RKO (cell line): ENCODE results near the gene RPRD2.

Source experiments
- DNase-seq: peaks from one replicate; pipeline ENCODE4 v3.0.0-alpha.2; 2016; ENCODE audit warnings: low spot score

RPRD2 gene

DNA sequence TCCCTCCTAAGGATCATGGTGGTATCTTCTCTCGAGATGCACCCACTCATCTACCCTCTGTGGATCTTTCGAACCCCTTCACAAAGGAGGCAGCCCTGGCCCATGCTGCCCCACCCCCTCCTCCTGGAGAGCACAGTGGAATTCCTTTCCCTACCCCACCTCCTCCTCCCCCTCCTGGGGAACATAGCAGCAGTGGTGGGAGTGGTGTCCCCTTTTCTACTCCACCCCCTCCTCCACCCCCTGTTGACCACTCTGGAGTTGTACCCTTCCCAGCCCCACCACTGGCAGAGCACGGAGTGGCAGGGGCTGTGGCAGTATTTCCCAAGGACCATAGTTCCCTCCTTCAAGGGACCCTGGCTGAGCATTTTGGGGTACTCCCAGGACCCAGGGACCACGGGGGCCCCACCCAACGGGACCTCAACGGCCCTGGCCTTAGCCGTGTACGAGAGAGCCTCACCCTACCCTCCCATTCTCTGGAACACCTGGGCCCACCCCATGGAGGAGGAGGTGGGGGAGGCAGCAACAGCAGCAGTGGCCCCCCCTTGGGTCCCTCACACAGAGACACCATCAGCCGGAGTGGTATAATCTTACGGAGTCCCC, 108.8 kb downstream of the RPRD2 start:
- no peak for DNase-seq

DNA sequence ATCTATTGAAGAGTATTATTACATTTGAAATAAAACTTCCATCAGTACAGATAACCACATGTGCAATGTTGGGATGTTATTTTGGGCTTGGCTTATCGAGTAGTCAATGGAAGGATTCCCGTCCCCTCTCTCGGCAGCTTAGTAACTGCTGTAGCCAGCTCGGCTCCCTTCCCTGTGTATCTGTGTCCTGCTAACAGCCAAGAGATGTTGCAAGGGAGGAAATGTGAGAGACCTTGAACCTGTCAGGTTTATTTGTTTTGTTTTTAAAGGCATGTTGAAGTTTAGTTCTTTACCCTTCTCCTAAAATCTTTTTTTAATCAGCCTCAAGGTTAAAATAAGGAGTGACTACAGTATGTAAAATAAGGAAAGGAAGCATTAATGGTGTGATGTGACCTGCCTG, 109.7 kb downstream of the RPRD2 start:
- DNase-seq = no peak

DNA sequence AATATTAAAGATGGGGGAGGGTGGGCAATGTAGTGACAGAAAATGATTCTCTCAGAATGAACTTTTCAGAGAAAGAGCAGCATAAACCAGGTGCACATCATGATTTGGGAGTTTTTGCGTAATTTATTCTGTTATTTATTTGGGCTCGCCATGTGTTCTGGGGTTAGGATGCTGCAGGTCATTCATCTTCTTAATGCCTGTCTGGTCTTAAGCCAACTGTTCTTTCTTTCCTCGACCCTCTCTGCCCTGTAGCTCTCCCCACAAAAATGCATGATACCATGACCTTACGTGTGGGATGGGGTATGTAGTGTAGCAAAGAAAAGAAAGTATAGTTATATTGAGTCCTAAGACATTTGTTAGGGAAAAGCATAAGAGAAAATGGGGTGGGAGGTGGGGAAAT, 110.9 kb downstream of the RPRD2 start:
- no peak for DNase-seq

DNA sequence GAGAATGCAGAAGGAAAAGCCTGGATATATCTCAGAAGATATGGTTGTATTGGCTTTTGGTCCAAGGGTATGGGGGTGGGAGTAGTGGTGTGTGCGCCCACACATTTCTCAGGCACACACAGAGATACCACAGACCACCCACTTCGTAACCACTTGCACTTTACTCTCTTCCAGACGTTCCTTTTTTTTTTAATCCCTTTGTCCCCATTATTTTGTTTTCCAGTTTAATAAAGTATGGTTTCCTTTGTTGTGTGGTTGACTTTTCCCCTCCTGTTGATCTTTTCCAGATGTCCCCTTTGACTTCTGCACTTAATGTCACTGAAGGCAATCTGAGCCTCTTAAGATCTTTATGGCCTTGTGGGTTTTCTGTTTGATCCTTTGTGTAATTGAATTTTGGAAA, 112.8 kb downstream of the RPRD2 start:
- no peak for DNase-seq

DNA sequence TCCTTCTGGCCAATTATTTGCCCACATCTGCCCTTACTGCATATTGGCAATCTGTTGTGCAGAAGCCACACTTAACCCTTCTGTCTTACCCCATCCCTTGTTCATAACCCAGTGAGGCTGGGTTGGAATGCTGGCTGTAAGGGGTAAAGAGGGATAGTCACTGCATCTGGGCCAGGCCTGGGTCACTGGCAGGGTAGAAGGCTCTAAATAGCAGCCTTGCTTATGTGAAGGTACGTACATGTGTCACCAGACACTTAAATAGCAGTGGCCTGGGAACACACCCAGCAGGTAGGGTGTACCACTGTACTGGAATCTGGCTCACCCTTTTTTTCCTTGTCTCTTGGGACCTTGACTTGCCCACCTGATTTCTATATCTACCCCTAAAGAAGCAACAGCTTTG, 113.4 kb downstream of the RPRD2 start:
- no peak for DNase-seq

DNA sequence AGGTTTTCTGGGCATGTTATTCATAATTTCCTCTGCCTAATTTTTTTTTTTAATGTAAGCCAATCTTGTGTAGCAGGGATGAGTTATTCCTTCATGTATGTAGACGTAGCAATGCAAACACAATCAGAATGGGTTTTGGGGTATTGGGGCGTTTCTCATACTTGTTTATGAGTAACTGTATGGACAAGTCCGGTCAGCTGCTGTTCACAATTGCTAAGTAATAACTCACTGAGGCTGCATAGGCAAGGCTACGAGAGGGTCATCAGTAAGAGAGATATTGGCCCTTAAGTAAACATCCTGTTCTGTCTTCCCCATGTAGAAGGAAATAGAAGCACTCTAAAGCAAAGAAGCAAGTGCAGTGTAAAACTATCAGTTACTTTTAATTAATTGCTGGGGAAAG, 113.8 kb downstream of the RPRD2 start:
- peak; percentile 74 for DNase-seq

DNA sequence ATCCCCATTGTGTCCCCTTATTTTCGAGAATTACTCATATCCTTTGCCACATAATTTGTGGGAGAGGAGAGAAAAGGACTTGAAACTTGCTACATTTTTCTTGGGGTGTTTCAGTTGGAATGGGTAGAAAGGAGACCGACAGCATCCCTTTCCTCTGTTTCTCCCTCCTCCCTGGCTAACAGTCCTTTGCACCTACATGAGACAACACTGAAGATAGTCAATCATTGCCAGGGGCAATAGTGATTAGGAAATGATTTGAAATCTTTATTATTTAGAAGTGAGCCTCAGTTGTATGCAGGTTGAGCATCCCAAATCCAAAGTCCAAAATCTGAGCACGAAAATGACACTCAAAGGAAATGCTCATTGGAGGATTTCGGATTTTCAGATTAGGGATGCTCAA, 115.4 kb downstream of the RPRD2 start:
- DNase-seq = no peak

DNA sequence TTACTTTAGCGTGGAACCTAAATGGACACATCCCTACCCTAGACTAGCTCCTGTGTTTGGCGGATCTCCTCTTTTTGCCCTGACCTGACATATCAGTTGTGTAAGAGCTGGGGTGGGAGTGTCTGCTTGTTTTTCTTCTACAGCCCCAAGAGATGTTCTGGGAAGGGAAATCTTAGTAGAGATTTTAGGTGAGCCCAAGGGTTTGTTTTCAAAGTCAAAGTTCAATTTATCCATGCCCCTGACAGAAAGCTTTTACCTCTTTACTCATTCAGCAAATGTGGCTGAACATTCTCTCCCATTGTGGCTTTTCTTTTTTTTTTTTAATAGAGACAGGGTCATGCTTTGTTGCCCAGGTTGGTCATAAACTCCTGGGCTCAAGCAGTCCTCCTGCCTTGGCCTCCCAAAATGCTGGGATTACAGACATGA, 116.0 kb downstream of the RPRD2 start:
- no peak for DNase-seq

DNA sequence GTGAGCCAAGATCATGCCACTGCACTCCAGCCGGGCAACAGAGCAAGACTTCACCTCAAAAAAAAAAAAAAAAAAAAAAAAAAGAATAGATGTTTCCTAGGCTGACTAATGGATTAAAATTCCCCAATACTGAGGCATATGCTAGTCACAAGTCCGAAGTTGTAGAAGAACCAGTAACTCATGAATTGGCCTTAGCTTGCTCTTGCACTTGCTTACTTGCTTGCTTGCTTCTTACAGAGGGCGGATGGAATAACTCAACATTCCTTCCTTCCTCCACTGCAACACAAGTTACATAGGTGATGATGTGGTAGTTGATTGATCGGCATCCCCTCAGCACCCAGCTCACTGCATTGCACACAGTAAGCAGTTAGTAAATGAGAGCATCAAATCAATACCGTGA, 120.5 kb downstream of the RPRD2 start:
- peak; percentile 87 for DNase-seq

DNA sequence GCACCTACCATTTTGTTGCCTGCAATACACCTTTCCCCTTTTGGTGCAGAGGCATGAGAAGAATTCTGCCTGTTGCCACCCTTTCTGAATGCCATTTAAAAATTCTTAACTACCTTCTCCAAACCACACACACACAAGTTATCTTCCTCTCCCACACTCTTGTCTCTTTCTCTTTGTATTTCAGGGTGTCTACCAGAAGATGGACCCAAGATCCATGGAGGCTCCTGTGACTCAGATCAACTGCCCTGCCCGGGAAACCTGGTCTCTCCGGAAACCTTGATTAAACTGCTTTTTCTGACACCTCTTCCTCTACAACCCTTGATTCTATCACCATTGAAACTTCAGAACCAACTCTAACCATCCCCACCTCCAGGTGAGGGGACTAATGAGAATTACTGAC, 120.9 kb downstream of the RPRD2 start:
- DNase-seq = peak; percentile 35

DNA sequence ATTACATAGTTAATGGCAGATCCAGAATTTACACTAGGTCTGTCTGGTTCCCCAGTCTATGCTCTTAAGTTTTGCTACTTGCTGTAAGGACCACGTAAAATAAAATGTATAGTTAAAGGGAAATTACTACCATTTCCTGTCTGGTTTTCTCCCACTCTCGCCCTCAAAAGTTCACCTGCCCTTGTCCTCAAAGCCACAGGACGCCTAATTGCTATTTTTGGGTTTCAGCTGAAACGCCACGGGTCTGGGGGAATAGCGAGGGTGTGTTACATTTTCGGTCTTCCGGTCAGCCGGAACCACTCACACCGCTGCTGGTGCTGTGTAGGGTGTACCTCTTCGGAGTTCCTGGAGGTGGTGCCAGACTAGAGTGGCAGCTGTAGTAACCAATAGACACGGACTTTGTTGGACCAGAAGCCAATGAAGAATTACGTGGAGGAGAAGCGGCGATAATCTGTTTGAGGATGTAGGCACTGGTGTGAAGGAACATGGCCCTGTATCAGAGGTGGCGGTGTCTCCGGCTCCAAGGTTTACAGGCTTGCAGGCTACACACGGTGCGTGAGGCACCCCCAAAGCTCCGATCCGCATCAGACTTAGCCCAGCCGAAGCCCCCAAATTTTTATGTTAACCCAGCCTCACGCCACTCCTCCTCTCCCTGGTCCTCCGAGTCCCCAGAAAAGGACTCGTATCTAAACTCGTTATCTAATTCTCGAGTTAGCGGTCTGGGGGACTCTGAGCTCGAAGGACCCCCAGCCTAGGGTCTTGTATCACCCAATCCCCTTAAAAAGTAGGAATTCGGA, 123.2 kb downstream of the RPRD2 start, which contains the start of gene TARS2:
Gene TARS2 (plus strand): TSS at position 454 of the 797 bp plus-strand sequence. CDS start 32 bp downstream, at position 486.
- peak; percentile 99 for DNase-seq

DNA sequence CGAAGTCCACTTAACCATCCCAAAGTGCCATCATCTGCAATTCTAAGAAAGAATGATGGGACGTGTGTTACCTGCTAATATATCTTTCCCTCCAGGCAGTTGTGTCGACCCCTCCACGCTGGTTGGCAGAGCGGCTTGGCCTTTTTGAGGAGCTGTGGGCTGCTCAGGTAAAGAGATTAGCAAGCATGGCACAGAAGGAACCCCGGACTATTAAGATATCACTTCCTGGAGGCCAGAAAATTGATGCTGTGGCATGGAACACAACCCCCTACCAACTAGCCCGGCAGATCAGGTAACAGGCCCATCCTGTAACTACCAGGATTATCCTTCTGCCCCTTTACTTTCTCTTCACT, 123.8 kb downstream of the RPRD2 start:
- DNase-seq = peak; percentile 35

DNA sequence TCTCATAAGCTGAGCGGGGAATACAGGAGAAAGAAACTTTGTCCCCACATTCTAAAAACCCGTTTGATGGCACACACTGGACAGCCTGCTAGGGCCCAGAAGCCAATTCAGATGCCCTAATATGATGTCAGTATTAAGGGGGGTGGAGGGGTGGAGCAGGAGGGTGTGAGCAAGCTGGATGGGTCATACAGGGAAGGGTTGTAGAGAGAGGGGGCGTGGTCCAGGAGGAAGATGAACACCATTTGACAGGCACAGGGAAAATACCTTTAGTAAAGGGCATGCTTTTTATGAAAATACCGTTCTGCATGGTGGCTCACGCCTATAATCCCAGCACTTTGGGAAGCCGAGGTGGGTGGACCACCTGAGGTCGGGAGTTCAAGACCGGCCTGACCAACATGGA, 129.2 kb downstream of the RPRD2 start:
- DNase-seq = peak; percentile 42

DNA sequence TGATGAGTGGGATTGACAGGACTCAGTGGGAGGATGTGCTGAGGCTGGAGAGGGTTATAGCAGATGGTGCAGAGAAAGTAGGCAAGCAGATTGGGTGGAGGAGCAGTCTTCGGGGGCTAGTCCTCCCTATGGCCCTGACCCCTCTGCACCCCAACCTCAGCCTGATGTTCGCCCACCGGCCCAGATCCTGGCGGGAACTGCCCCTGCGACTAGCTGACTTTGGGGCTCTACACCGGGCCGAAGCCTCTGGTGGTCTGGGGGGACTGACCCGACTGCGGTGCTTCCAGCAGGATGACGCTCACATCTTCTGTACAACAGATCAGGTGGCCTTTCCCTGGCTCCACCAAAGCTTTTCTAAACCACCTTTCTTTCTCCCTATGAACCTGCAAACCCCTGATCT, 134.4 kb downstream of the RPRD2 start:
- no peak for DNase-seq

DNA sequence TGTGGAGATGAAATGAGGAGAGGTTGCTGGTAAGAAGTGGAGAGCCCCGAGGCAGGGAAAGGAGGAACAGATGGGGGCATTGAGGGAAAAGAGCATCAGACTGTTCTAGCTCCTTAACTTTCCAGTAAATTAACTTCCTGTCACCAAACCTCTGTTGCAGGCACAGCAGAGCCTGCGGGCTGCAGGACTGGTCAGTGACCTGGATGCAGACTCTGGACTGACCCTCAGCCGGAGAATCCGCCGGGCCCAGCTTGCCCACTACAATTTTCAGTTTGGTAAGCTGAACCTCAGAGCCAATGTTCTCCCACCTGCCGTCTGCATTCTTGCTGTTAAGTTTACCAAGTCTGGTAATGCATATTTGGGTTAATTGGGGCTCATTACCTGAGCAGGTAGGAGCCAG, 141.5 kb downstream of the RPRD2 start:
- DNase-seq = no peak

DNA sequence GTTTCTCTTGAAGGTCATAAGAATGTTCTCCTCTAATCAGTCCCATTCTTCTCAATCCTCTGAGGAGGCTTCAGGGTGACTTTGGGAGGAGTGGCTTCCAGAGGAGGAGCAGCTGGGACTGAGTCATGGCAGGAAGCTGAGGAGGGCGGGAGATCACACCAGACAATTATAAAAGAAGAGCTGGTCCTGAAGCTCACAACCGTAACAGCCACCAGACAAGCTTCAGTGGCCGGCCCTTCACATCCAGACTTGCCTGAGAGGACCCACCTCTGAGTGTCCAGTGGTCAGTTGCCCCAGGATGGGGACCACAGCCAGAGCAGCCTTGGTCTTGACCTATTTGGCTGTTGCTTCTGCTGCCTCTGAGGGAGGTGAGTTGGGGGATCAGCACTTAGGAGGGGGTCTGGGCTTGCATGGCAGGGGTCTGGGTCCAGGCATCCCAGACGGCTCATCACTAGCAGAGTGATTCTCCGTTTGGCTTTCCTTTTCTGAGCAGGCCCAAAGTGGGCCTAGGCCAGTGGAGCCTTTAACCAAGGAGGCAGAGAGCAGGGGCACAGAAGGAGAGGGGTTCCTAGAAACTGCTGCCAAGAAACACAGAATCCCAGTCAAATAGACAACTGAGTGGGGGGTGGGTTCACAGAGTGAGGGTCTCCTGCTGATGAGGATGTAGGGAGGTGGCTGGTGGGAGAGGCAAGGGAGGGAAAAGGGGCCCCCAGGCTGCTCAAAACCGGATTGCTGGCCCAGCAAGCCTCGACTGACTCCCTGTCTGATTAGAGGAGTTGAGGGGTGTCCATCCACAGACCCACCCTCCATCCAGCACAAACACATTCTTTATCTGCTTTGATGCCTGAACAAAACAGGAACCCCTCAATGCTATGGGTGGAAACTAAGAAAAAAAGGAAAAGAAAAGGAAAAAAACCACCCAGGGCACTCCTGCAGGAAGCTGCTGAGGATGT, 144.2 kb downstream of the RPRD2 start, which contains the start of gene ECM1:
Gene ECM1 (plus strand): TSS at position 198 of the 953 bp plus-strand sequence. CDS start 101 bp downstream, at position 299.
- DNase-seq = peak; percentile 91

DNA sequence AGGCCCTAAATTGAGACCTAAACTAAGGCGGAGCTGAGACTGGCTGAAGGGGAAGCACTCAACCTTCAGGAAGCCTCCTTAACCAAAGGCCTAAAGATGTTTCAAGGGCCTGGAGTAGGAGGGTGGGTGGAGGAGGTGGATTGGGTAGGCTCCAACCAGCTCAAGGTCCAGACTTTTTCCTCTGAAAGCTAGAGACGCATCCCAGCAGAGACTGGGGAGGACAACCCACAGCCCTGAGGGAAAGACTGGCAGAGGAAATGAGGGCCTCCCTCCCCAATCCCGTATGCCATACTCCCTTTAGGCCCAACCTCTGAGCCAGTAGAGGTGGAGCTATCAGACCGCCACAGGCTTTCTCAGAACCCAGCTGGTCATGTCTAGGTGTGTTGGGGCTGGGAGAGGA, 145.0 kb downstream of the RPRD2 start:
- DNase-seq = no peak

DNA sequence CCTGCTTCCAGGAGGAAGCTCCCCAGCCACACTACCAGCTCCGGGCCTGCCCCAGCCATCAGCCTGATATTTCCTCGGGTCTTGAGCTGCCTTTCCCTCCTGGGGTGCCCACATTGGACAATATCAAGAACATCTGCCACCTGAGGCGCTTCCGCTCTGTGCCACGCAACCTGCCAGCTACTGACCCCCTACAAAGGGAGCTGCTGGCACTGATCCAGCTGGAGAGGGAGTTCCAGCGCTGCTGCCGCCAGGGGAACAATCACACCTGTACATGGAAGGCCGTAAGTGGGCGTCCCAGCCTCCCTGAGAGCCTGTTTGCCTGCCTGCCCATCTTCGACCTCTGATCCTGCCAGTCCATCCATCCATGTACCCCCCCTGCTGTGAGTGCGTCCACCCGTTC, 147.6 kb downstream of the RPRD2 start:
- no peak for DNase-seq

DNA sequence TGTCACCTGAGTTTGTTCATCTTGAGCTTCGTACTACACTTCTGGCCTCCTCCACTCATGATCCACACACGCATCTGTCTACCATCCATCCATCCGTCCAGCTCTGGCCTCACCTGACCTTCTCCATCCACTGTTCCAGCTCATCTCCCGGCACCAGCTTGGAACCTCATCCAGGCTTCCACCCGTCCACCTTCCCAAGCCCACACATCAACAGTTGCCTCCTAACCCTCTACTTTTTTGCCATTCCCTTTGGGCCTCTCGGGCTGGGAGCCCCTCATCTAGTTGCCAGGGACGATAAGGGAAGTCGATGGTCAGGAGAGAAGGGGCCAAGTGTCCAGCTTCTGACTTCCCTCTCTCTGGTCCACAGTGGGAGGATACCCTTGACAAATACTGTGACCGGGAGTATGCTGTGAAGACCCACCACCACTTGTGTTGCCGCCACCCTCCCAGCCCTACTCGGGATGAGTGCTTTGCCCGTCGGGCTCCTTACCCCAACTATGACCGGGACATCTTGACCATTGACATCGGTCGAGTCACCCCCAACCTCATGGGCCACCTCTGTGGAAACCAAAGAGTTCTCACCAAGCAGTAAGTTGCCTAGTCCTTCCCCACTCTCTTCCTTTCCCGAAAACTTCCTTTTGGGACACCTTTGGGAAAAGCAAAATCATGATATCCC, 148.2 kb downstream of the RPRD2 start:
- no peak for DNase-seq

DNA sequence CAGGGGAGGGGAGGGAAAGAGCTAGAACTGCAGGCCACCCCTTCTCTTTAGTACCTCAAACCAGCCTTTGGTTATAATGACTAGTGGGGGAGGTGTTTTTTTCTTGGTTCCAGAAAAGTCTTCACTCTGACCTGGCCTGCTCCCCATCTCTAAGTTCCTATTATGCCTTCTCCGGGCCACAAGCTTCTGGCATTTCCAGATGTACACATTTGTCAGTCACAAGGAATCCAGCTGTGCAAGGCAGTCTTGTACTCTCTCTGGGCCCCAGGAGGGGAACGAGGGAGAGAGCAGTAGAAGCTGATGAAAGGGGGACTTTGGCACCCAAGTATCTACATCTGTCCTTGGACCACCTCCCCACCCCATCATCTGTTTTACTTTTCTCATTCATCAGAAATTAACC, 148.9 kb downstream of the RPRD2 start:
- no peak for DNase-seq

DNA sequence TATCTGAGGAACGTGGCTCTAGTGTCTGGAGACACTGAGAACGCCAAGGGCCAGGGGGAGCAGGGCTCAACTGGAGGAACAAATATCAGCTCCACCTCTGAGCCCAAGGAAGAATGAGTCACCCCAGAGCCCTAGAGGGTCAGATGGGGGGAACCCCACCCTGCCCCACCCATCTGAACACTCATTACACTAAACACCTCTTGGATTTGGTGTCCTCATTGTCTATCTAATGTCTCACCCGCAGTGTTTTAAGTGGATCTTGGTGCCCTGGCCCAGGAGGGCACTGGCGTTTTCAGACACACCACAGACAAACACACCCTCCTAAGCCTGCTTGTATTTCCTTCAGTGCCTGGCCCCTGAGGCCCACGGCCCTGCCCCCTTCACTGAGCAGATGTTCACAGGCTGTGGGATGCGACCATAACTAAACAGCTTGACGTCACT, 149.4 kb downstream of the RPRD2 start:
- DNase-seq = no peak

DNA sequence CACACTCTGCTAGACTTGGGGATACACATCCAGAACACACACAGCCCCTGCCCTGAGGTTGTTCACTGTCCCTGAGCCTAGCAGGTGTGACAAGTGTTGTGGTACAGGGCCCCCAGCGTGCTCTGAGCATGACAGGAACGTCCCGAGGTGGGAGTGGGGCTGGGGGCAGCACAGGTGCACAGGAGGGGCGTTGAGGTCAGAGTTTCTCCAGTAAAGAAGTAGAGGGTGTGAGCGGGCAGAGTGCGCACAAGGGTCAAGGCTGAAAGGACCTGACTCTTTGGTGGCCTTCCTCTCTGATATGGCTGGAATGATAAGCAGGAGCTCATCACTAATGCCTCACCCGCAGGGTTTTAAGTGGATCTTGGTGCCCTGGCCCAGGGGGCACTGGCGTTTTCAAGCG, 150.3 kb downstream of the RPRD2 start:
- DNase-seq = no peak
